ENCODE data around the gene PCDHGA11. TPM values are rescaled to one million over a fixed set of nuclear protein-coding genes. Genes with fewer than 3 reads are reported as not detected.
"Not testable (repeated sequence)": the region's sequence is repeated elsewhere in the genome, so short reads cannot be mapped to it uniquely, and the experiment has no call there.

PCDHGA11 gene
- total RNA-seq, 1 donor from 2014 or later: 0.32 TPM

GRCh38 chr5:141422742-141423291 lies 2.0 kb downstream of the PCDHGA11 start:
- intact Hi-C loops (cut with micrococcal nuclease): loop anchor here (5.0 to 10.0 kb wide), 3 partner anchors 54 to 578 kb away; partner anchors contain the start of genes PCDHA8, PCDHA9, PCDHGA4 and PCDHGB2

DNA sequence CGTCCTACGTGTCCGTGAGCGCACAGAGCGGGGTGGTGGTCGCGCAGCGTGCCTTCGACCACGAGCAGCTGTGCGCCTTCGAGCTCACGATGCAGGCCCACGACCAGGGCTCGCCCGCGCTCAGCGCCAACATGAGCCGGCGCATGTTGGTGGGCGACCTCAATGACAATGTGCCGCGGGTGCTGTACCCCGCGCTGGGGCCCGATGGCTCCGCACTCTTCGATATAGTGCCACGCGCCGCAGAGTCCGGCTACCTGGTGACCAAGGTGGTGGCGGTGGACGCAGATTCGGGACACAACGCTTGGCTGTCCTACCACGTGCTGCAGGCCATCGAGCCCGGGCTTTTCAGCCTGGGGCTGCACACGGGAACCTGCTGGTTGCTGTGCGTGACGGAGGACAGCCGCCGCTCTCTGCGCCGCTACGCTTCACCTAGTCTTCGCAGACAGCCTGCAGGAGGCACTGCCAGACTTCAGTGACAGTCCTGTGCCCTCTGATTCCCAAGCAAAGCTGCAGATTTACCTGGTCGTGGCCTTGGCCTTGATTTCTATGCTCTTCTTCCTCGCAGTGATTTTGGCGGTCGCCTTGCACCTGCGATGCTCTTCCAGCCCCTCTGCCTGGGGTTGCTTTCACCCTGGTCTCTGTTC lies 7.1 kb downstream of the PCDHGA11 start:
- intact Hi-C loops (cut with micrococcal nuclease): loop anchor here (10.0 kb wide), 1 partner anchor 583 kb away; the partner anchor contains the start of genes PCDHA8 and PCDHA9

GRCh38 chr5:141430332-141431113 lies 9.7 kb downstream of the PCDHGA11 start, which contains the start of gene PCDHGA12:
PCDHGA12 (plus strand) TSS chr5:141430507; CDS start chr5:141430760, 253 bp downstream.
- intact Hi-C loops (cut with micrococcal nuclease): no loop called here

DNA sequence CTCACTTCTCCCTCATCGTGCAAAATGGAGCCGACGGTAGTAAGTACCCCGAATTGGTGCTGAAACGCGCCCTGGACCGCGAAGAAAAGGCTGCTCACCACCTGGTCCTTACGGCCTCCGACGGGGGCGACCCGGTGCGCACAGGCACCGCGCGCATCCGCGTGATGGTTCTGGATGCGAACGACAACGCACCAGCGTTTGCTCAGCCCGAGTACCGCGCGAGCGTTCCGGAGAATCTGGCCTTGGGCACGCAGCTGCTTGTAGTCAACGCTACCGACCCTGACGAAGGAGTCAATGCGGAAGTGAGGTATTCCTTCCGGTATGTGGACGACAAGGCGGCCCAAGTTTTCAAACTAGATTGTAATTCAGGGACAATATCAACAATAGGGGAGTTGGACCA lies 10.4 kb downstream of the PCDHGA11 start:
- intact Hi-C loops (cut with micrococcal nuclease): no loop called here

DNA sequence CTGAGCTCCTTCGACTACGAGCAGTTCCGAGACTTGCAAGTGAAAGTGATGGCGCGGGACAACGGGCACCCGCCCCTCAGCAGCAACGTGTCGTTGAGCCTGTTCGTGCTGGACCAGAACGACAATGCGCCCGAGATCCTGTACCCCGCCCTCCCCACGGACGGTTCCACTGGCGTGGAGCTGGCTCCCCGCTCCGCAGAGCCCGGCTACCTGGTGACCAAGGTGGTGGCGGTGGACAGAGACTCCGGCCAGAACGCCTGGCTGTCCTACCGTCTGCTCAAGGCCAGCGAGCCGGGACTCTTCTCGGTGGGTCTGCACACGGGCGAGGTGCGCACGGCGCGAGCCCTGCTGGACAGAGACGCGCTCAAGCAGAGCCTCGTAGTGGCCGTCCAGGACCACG lies 11.5 kb downstream of the PCDHGA11 start:
- intact Hi-C loops (cut with micrococcal nuclease): not testable (repeated sequence)

GRCh38 chr5:141432726-141433125 lies 11.9 kb downstream of the PCDHGA11 start:
- intact Hi-C loops (cut with micrococcal nuclease): not testable (repeated sequence)

GRCh38 chr5:141434006-141434405 lies 13.2 kb downstream of the PCDHGA11 start:
- intact Hi-C loops (cut with micrococcal nuclease): no loop called here

GRCh38 chr5:141437221-141437620 lies 16.4 kb downstream of the PCDHGA11 start:
- intact Hi-C loops (cut with micrococcal nuclease): no loop called here

- intact Hi-C loops (cut with micrococcal nuclease): no loop called here
Measured at GRCh38 chr5:141439411-141440141, 18.7 kb downstream of the PCDHGA11 start.

DNA sequence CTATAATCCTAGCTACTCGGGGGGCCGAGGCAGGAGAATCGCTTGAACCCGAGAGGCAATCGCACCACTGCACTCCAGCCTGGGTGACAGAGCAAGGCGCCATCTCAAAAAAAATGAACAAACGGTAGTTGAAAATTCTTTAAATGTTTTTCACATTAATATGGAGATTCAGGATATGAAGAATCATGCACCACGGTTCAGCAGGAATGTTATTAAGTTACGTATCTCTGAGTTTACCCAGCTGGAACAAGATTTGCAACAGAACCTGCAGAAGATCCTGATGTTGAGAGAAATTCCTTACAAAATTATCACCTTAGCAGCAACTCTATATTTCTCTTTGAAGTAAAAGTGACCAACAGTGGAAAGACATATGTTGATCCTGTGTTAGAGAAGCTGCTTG lies 19.5 kb downstream of the PCDHGA11 start:
- intact Hi-C loops (cut with micrococcal nuclease): no loop called here

- intact Hi-C loops (cut with micrococcal nuclease): no loop called here
Measured at GRCh38 chr5:141441571-141442170, 20.8 kb downstream of the PCDHGA11 start.

GRCh38 chr5:141465351-141465750 lies 44.5 kb downstream of the PCDHGA11 start:
- intact Hi-C loops (cut with micrococcal nuclease): no loop called here

Other genes with a start within 250 kb of the PCDHGA11 start
- gene PCDHB7, start 248.4 kb upstream of the PCDHGA11 start, total RNA-seq: not detected in 2 replicates
- not detected in 2 replicates for gene PCDHB8, start 243.3 kb upstream of the PCDHGA11 start, total RNA-seq
- gene PCDHB16, start 238.7 kb upstream of the PCDHGA11 start, total RNA-seq: not detected in 2 replicates
- gene PCDHB9, start 233.9 kb upstream of the PCDHGA11 start, total RNA-seq: not detected in 2 replicates
- gene PCDHB10, start 228.7 kb upstream of the PCDHGA11 start, total RNA-seq: not detected in 2 replicates
- not detected in 2 replicates for gene PCDHB11, start 221.4 kb upstream of the PCDHGA11 start, total RNA-seq
- gene PCDHB12, start 212.3 kb upstream of the PCDHGA11 start, total RNA-seq: not detected in 2 replicates
- not detected in 2 replicates for gene PCDHB13, start 207.1 kb upstream of the PCDHGA11 start, total RNA-seq
- not detected in 2 replicates for gene PCDHB14, start 197.7 kb upstream of the PCDHGA11 start, total RNA-seq
- not detected in 2 replicates for gene PCDHB15, start 175.7 kb upstream of the PCDHGA11 start, total RNA-seq
- 0.44 and 0.56 TPM in 2 replicates for gene SLC25A2, start 117.0 kb upstream of the PCDHGA11 start, total RNA-seq
- 61.0 and 65.9 TPM in 2 replicates for gene TAF7, start 100.3 kb upstream of the PCDHGA11 start, total RNA-seq
- 0.15 and 0.17 TPM in 2 replicates for gene PCDHGA1, start 90.5 kb upstream of the PCDHGA11 start, total RNA-seq
- gene PCDHGA2, start 82.3 kb upstream of the PCDHGA11 start, total RNA-seq: 0.05 and 0.07 TPM in 2 replicates
- gene PCDHGA3, start 77.2 kb upstream of the PCDHGA11 start, total RNA-seq: 0.07 and 0.34 TPM in 2 replicates
- 0.15 and 0.17 TPM in 2 replicates for gene PCDHGB1, start 71.0 kb upstream of the PCDHGA11 start, total RNA-seq
- 0.74 and 0.98 TPM in 2 replicates for gene PCDHGA4, start 66.0 kb upstream of the PCDHGA11 start, total RNA-seq
- gene PCDHGB2, start 61.1 kb upstream of the PCDHGA11 start, total RNA-seq: 1.0 and 1.3 TPM in 2 replicates
- 0.46 and 0.49 TPM in 2 replicates for gene PCDHGA5, start 56.9 kb upstream of the PCDHGA11 start, total RNA-seq
- 0.88 and 1.3 TPM in 2 replicates for gene PCDHGB3, start 50.8 kb upstream of the PCDHGA11 start, total RNA-seq
- gene PCDHGA6, start 47.2 kb upstream of the PCDHGA11 start, total RNA-seq: 0.44 and 0.80 TPM in 2 replicates
- gene PCDHGA7, start 38.3 kb upstream of the PCDHGA11 start, total RNA-seq: 0.15 and 0.24 TPM in 2 replicates
- 0.17 TPM in 2 replicates for gene PCDHGB4, start 33.4 kb upstream of the PCDHGA11 start, total RNA-seq
- 0.07 and 0.15 TPM in 2 replicates for gene PCDHGA8, start 28.4 kb upstream of the PCDHGA11 start, total RNA-seq
- gene PCDHGB5, start 23.1 kb upstream of the PCDHGA11 start, total RNA-seq: 0.46 and 0.66 TPM in 2 replicates
- 0.17 and 0.27 TPM in 2 replicates for gene PCDHGA9, start 18.3 kb upstream of the PCDHGA11 start, total RNA-seq
- gene PCDHGB6, start 13.0 kb upstream of the PCDHGA11 start, total RNA-seq: 0.22 and 0.37 TPM in 2 replicates
- gene PCDHGA10, start 8.1 kb upstream of the PCDHGA11 start, total RNA-seq: 0.20 and 0.27 TPM in 2 replicates
- gene PCDHGB7, start 3.4 kb upstream of the PCDHGA11 start, total RNA-seq: 0.07 and 0.29 TPM in 2 replicates
- 0.12 and 0.20 TPM in 2 replicates for gene PCDHGA12, start 9.5 kb downstream of the PCDHGA11 start, total RNA-seq
- 0.07 TPM in 1 of 2 replicates, not detected in the other for gene PCDHGC3, start 54.9 kb downstream of the PCDHGA11 start, total RNA-seq
- 0.37 TPM in 1 of 2 replicates, not detected in the other for gene PCDHGC4, start 64.0 kb downstream of the PCDHGA11 start, total RNA-seq
- gene PCDHGC5, start 68.0 kb downstream of the PCDHGA11 start, total RNA-seq: not detected in 2 replicates
- gene DIAPH1, start 197.9 kb downstream of the PCDHGA11 start, total RNA-seq: 273 and 283 TPM in 2 replicates
- 77.6 and 87.0 TPM in 2 replicates for gene HDAC3, start 215.8 kb downstream of the PCDHGA11 start, total RNA-seq
- gene RELL2, start 215.9 kb downstream of the PCDHGA11 start, total RNA-seq: 18.2 and 19.3 TPM in 2 replicates
- gene FCHSD1, start 230.4 kb downstream of the PCDHGA11 start, total RNA-seq: 59.0 and 60.5 TPM in 2 replicates